NCI-H460 (cell line): Measurements from ENCODE around the gene STK16. TPM values are rescaled to one million over a fixed set of nuclear protein-coding genes. Genes with fewer than 3 reads are reported as not detected.
A peak's percentile ranks its signal among the peaks of the same experiment; 100 is the strongest.
"Not testable (repeated sequence)": the region's sequence is repeated elsewhere in the genome, so short reads cannot be mapped to it uniquely, and the experiment has no call there.

ENCODE experiments used
- DNase-seq: peaks from one replicate; pipeline ENCODE4 v3.0.0-alpha.2; 2016; ENCODE audit warnings: low read depth; ENCODE audit errors: extremely low read depth
- total RNA-seq: library from RNA; depleted of rRNA; stranded (reverse); fragments of >200 nt; shearing (Covaris generic); gene quantifications from 2 replicates; pipeline ENCODE4 v1.2.3, GENCODE V29; 2014

The STK16 gene
- total RNA-seq, 1 experiment from 2014 or later: 20.9 TPM

DNA sequence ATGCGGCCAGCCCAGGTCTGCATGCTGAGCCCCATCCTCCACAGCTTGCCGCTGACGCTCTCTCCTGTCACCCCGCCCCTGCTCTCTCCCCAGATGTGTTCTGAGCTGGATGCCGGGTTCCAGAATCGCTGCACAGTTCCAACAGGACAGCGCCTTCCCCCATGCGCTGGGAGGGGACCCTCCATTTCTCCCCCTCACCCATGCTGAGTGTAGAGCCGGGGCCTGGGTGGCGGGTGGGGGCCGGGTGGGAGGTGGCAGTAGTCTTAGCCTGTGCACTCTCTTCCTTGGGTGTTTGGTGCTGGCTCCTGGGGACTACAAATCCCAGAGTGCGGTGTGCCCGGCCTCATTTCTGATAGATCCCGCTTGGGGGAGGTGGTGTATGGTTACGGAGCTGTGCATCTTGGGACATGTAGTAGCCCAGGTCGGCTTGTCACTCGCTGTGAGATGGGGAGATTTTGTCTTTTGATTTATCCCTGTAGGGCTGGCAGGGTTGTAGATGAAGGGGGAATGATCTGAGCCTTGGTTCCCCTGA is 40.7 kb downstream of the STK16 start:
- no peak for DNase-seq

DNA sequence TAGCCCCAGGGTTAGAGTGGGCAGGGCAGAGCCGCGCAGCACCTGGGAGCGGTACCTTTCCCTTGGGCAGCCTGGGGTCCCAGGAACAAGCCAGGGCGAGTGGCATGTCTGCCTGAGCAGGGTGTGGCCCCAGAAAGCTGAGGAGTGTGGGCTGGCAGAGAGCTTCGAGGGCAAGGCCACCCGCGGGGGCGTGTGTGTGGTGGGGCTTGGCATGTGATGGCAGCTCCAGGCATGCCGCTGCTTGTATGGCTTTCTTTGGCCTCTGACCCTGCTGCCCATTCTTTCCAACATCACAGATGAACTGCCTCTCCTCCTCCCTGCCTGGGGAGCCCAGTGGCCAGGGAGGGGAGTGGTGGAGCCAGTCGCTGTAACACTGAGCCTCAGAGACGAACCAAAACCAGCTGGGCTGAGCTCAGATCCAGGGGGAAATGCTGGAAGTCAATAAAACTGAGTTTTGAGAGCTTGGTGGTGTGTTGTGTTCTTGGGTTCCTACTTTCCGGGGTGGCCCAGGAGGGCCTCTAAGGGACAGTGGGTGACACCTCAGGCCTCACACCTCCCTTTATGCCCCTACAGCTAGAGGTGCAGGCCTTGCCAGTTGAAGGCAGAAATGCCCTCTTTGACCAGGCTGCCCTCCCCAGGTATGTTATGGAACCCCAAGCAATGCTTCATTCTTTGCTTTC is 41.3 kb downstream of the STK16 start:
- DNase-seq: no peak

DNA sequence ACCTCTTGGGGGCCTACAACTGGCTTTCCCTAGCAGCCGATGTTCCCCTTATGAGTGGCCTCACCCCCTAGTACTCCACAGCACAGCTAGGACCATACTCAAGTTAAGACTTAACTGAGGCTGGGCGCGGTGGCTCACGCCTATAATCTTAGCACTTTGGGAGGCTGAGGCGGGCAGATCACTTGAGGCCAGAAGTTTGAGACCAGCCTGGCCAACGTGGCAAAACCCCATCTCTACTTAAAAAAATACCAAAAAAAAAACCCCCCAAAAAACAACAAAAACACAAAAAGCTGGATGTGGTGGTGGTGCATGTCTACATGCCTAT is 41.8 kb downstream of the STK16 start:
- not testable (repeated sequence) for DNase-seq

DNA sequence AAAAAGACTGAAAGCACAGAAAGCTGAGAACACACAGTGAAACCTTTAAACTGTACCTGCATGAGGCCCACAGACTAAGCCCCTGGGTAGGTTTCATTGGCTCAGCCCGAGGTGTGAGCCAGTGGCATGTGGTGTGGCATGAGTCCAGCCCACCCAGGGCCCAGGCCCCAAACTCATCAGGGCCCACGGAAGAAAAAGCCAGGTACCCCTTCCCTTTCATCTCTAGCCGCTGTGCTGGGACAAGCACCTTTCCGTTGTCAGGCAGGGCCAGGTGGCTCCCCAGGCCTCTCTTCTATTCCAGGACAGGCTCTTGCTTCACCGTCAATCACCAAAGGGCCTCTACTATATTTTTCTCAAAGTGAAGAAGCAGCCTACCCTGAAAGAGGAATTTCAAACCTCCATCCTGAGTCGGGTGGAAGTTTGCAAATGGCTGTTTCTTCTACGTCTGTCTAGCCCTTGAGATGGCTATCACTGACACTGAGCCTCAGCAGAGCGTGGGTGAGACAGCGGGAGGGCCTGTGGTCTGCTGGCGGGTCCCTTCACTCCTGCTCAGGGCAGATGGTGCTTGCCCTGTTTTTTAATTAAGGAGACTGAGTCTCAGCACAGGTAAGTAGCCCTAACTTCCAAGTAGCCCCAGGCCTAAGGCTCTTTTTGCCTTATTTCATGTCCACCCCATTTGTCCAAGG is 42.4 kb downstream of the STK16 start:
- DNase-seq: no peak

DNA sequence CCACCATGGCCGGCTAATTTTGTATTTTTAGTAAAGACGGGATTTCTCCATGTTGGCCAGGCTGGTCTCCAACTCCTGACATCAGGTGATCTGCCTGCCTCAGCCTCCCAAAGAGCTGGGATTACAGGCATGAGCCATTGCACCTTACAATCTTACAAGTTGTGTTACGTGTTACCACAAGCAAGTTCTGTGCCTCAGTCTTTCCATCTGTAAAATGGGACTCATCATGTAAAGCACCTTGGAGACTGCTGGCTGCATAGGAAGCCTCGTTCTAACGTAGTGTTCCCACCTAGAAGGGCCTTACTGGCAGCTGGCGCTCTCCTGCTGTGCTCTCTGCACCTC is 43.9 kb downstream of the STK16 start:
- no peak for DNase-seq

DNA sequence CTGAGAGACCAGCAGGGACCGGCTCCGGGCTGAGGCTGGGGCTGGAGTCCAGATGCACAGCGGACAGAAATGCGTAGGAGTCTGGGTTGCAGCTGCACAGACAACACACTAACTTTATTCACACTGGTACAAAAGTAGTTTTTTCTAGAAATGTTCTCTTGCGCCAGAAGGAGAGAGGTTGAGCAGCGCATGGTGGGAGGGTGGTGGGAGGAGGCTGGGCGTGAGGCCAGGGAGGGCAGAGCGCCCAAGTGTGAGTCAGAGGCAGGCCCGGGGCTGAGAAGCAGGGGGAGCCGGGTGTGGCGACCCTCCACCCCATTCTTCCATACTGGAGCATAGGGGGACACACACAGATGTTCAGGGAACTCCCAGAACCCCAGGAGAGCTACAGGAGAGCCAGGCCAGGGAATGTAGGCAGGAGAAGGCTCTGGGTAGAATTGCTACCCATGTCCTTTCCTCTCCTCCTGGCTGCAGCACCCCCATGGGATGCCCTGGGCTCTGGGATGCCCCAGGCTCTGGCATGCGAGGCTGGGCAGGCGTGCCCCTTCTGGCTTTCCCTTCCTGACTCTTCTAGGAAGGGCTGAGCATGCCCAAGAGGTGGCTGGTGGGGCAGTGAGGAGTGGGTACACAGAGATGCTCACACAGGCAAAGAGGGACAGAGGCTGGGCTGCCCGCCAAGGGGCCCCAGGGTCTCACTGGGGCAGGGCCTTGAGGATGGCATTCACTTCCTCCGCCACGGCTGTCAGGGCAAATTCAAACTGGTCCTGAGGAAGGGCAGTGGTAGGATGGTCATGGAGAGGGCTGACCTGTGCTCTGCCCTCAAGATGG is 44.5 kb downstream of the STK16 start:
- DNase-seq: no peak

DNA sequence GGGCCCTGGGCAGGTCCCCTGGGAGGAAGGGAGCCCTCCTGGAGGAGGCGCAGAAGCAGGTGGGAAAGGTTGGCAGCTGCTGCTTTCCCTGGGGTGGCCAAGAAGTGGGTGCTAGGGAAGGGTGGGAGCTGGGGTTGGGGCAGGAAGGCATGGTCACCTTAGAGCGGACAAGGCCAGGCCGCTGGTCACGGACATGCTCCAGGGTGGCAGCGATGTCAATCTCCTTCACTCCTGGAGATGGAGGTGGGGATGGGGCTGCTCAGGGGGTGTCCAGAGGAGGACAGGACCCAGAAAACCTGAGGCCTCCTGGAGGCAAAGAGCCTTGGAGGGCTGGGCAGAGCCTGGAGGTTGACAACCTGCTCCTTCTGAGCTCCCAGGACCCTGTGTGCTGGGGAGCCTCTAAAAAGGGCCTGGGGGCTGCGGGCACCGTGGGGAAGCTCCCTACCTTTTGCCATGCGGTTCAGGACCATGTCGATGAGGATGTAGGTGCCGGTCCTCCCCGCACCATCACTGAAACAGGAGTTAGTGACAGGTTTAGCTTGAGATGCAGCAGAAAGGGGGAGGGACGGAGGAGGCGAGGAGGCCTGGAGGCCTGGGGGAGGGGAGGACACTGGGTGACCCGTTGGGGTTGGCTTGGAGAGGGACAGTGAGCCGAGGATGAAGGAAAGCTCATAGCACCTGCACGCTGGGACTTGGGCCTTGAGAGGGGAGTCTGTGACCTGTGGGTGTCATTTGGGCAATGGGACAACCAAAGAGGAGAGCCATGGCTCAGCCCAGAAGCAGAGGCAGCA is 45.3 kb downstream of the STK16 start:
- no peak for DNase-seq

DNA sequence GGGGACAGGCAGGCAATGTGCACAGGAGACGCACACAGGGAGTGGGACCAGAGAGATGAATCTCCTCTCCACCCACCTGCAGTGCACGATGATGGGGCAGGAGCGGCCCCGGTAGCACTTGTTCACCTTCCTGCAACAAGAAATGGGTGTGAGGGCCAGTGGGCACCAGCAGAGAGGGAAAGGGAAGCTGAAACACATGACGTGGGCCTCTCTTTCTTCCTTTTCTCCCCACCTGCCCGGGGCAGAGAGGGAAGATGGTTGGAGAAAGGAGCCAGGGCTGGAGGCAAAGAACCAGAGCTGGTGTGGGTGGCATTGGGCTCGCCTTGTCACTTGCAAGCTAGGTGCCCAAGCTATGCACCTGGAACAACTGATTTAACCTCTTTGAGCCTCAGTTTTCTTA is 46.1 kb downstream of the STK16 start:
- DNase-seq: no peak

DNA sequence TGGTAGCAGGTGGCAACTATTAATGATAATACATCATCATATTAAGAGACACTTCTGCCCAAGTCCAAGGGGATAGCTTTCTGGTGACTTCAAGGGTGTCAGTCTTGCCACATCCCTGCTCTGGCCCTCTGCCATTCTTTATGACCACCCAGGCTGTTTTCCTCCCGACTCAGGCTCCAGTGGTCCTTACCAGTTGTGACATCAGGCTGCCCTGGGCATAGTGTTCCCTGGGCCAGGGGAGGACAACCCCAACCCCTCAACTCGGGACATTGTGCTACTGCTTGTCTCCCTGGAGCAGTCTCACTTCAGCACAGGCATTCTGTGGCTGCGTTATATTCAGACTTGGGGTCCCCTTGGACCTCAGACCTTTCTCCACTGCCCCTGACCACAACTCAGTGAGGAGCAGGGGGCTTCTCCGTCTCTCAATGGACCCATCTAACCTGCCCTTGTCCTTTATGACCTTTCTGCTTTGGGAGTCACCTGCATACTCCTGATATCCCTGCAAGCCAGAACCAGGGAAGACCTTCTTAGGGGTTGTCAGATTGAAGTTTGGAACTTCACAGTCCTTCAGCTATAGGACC is 46.7 kb downstream of the STK16 start:
- DNase-seq: no peak

DNA sequence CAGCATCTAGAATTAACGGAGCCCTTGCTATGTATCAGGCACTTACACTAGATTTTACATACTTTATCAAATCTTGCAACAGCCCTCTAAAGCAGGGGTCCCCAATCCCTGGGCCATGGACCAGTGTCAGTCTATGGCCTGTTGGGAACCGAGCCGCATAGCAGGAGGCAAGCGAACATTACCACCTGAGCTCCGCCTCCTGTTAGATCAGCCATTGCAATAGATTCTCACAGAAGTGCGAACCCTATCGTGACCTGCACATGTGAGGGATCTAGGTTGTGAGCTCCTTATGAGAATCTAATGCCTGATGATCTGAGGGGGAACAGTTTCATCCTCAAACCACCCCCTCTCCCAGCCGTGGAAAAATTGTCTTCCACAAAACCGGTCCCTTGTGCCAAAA is 47.3 kb downstream of the STK16 start:
- DNase-seq: no peak

DNA sequence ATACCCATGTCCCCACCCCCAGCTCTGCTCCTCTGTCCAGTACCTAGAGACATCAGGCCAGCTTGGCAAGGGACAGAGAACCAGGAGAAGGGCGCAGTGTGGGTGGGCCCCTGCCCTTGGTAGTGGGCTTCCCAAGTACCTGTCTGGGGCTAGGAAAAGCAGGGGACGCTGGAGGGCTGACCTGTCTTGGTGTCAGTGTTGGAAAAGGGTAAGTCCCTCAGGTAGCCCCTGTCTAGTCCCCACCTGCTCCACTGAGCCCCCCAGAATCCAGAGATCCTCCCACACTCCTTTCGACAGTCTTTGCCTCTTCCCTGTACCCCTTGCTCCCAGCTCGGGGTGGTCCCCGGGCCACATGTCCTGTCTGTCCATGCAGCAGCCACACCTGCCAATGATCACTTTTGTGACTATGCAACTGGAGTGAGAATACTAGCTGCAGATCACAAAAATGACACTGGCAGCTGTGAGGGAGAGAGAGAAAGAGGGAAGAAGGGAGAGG is 48.5 kb downstream of the STK16 start:
- no peak for DNase-seq

DNA sequence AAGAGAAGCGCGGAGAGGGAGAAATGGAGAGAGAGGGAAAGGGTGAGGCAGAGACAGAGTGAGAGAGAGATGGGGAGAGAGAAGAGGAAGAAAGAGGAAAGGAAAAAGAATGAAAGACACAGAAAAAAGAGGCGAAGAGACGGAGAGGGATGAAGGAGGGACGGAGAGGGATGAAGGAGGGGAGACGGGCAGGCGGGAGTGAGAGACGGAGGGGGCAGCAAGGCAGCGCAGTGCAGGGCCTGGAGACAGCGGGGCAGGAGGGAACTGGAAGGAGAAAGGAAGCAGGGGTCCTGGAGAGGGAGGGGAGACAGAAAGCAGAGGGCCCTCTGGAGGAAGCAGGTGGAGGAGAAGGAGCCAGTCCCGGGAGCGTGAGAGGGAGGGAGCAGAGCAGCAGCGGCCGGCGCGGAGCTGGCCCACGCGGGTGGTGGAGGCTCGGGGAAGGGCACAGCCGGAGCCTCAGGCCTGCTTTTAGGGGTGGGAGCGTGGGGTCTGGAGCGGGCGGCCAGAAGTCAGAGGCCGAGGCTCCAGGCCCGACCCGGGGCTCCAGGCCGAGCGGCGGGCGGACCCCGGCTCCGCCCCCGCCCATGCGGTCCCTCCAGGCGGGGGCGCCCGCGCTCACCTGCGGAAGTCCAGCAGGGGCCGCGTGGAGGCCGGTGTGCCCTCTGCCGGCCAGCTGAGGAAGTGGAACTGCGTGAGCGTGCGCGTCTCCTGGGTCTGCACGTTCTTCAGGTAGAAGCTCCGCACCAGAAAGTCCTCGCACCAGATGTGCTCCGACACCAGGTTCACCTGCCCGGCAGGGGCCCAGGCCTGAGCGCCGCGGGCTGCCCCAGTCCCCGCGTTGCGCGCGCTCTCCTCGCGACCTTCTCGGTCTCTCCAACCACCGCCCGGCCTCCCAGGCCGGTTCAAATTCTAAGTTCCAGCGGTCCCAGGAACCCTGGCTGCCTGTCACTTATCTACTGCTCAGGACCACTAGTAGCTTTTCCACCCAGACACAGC is 49.4 kb downstream of the STK16 start:
- DNase-seq: peak; percentile 77

DNA sequence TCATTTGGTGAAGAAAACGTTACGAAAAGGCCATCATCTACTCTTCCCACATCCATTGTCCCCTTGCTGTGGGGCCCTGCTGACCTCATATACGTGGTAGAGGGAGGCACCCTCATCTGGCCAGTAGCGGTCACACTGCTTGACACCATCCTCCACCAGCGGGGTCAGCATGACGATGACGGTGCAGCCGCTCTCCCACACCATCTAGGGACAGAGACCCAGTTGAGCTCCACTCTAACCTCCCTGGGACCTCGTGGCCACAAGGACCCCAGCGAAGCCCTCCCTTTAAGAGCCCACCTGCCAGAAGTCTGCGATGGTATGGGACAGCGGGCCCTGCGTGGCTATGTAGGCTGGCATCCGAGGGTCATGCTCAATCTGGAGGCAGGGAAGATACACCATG is 50.9 kb downstream of the STK16 start:
- no peak for DNase-seq

DNA sequence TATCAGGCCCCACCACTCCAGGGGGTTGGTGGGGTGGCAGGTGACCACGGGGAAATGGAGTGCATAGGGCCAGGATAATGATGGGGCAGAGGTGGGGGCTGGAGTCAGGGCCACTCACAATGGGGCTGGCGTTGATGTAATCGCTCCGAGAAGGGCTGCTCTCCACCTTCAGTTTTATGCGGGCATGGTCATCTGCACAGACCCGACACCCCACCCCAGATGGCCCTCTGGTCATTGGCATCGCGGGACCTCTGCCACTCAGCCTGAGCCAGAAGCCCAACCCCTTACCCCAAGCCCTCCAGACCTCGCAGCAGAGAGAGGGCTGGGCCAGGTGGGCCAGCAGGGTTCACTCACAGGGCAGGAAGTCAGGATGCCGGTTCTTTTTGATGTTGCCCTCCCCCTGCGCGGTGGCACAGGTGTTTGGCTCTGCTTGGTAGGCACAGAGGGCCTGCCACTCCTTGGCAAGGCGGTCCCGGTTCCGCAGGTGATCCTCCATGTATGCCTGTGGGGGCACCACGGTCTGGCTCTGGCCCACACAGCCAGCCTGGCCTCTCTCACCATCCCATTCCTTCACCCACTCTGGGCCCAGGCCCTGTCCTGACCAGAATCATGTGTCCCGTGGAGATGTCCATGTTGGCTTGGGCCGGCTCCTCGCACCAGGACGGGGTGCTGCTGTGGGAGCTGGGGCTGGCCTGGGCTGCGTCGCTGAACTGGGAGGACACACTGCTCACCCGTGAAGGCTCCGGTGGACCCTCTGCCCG is 51.5 kb downstream of the STK16 start:
- no peak for DNase-seq

DNA sequence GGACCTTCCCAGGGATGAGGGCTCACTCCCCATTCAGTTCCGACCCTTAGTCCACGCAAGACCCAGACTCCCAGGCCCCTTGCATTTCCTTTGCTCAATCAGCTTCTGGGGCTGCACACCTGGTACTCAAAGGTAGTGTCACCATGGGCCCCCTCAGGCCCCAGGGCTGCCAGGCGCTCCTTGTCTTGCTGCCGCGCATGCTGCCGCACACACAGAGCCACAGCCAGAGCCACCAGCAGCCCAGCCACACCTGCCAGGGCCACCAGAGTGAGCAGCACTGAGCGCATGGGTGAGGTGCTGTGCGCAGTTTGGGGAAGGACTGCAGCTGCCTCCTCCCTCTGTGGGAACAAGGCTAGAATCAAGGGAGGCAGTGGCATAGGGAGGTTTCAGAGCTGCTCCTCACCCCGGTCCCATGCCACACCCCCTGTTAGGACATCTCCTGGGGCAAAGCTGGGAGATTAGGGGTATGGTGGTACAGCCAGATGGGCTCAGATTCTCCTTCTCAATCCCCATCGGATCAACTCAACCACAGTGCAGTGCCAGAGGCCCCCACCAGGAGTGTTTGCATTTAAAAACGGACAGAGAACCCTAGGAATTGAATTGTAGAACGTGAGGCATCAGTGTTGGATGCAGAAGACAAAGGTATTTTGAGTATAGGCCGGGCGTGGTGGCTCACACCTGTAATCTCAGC is 52.6 kb downstream of the STK16 start:
- no peak for DNase-seq

DNA sequence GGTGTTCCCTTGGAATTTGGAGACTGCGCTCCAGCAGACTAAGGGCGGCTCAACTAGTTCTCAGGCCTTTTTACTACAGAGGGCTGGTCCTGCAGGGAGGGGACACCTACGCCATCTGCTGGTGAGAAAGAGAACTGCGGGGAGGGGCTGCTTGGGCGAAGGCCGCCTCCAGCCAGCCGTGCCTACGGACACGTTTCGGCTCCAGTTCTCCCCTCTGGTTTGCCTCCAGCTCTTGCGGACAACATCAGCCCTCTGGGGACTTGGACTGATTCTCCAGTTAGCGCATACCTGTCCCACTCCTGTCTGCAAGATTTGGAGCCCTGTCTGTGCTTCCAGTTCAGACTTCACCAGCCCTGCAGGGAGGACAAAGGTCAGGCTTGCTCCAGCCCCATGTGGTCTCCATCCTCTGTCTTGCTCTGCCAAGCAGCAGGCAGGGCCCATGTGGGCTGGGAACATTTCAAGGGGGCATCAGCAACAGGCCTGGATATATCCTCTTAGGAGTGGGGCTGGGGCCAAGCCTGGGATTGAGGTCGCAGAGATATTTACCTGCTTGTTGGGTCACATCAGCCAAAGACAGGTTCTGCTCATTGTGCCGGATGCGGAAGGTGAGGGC is 53.6 kb downstream of the STK16 start:
- peak; percentile 72 for DNase-seq

DNA sequence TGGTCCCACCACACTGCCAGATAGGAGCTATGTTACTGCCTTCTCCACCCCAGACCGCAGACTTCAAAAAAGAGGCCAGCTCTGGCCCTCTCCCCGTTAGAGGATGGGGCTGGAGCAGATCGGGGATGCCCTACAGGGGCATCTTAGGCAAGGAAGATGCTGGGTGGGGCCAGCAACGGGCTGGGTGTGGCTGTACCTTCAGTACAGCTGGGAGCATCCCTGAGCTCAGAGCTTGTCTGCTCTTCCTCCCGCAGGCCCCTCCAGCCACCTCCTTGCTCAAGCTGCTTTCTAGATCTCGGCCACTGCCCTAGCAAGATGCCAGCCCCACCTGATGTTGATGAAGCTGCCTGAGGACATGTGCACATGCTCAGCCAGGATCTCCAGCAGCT is 54.1 kb downstream of the STK16 start:
- no peak for DNase-seq
